Lower lobe of right lung (tissue), 2 donors: ENCODE results near the gene CMTR2. TPM values are rescaled to one million over a fixed set of nuclear protein-coding genes. Genes with fewer than 3 reads are reported as not detected.

ENCODE experiments used
- ATAC-seq, 2 donors: fragments of 200-7000 bp; cut with Tn5 transposase; one replicate each; pipeline ENCODE4 v1.9.1; 2020 to 2022; ENCODE audit warnings: mild to moderate bottlenecking in 2 of 2, moderate library complexity in 2 of 2
- DNase-seq: peaks from one replicate; pipeline ENCODE4 v3.0.0-alpha.2; 2020
- H3K27ac ChIP-seq: fragments of 200-600 bp; one replicate; pipeline ENCODE4 v1.8.0; 2022
- H3K27me3 ChIP-seq: fragments of 200-600 bp; one replicate; pipeline ENCODE4 v1.8.0; 2022; ENCODE audit warnings: low read depth
- H3K36me3 ChIP-seq: fragments of 200-600 bp; one replicate; pipeline ENCODE4 v1.8.0; 2022; ENCODE audit warnings: mild to moderate bottlenecking
- H3K4me1 ChIP-seq: fragments of 200-600 bp; one replicate; pipeline ENCODE4 v1.8.0; 2022
- H3K4me3 ChIP-seq: fragments of 200-600 bp; one replicate; pipeline ENCODE4 v1.8.0; 2022; ENCODE audit warnings: mild to moderate bottlenecking
- H3K9me3 ChIP-seq: fragments of 200-600 bp; one replicate; pipeline ENCODE4 v1.8.0; 2022
- CTCF ChIP-seq: fragments of 200-600 bp; IDR thresholded peaks from one replicate; pipeline ENCODE4 v1.8.0; 2022; ENCODE audit warnings: antibody characterized with exemption, mild to moderate bottlenecking
- intact Hi-C: fragments of 100-400 bp; cut with DNase I; formaldehyde crosslinking; loops from one replicate; pipeline ENCODE4 v1.11.0; 2022
- total RNA-seq: library from RNA; stranded (reverse); fragmentation: NEBNext Ultra II Directional; extraction: Animal tissue kit (Norgen Biotek cat#: 25700); gene quantifications from one replicate; pipeline ENCODE4 v1.2.1, GENCODE V29; 2021
- donor health status: DM: no; HTN: yes; CAD: no; lungs with severe emphysema.

CMTR2 gene
- total RNA-seq, 1 donor from 2014 or later: 23.4 TPM

GRCh38 chr16:71260995-71261394 is 28.2 kb downstream of the CMTR2 start:
- no peak for ATAC-seq
- Histone ChIP-seq H3K27ac (no peak overlapping the region), H3K27me3 (no peaks in the 10 kb centered on the region), H3K36me3 (no peaks in the 10 kb centered on the region), H3K4me3 (no peak overlapping the region), H3K4me1 (no peaks in the 10 kb centered on the region), H3K9me3 (no peaks in the 10 kb centered on the region)
- no peak for DNase-seq
- intact Hi-C loops: no loop called here
- no peak for TF ChIP-seq CTCF

GRCh38 chr16:71259086-71259485 is 30.1 kb downstream of the CMTR2 start:
- intact Hi-C loops: no loop called here
- H3K36me3 ChIP-seq: no peaks in the 10 kb centered on the region
- no peaks in the 10 kb centered on the region for H3K9me3 ChIP-seq
- no peak for ATAC-seq
- H3K27me3 ChIP-seq: no peaks in the 10 kb centered on the region
- DNase-seq: no peak
- no peak overlapping the region for H3K27ac ChIP-seq
- no peak overlapping the region for H3K4me3 ChIP-seq
- no peak for TF ChIP-seq CTCF
- peaks cover 8% of the 10 kb centered on the region for H3K4me1 ChIP-seq

GRCh38 chr16:71258372-71258771 is 30.8 kb downstream of the CMTR2 start:
- no peak for ATAC-seq
- DNase-seq: no peak
- no peak for TF ChIP-seq CTCF
- Histone ChIP-seq H3K36me3 (no peaks in the 10 kb centered on the region), H3K9me3 (no peaks in the 10 kb centered on the region), H3K4me1 (peaks cover 8% of the 10 kb centered on the region), H3K4me3 (no peak overlapping the region), H3K27ac (no peak overlapping the region), H3K27me3 (no peaks in the 10 kb centered on the region)
- intact Hi-C loops: no loop called here

GRCh38 chr16:71257768-71258167 is 31.4 kb downstream of the CMTR2 start:
- Histone ChIP-seq H3K4me3 (no peak overlapping the region), H3K27me3 (no peaks in the 10 kb centered on the region), H3K4me1 (peaks cover 8% of the 10 kb centered on the region), H3K36me3 (no peaks in the 10 kb centered on the region), H3K9me3 (no peaks in the 10 kb centered on the region), H3K27ac (no peak overlapping the region)
- ATAC-seq (no peak), DNase-seq (no peak)
- intact Hi-C loops: no loop called here
- TF ChIP-seq CTCF: no peak

GRCh38 chr16:71255721-71256120 is 33.5 kb downstream of the CMTR2 start:
- DNase-seq: no peak
- no peak for ATAC-seq
- no peak for TF ChIP-seq CTCF
- Histone ChIP-seq H3K9me3 (no peaks in the 10 kb centered on the region), H3K27me3 (no peaks in the 10 kb centered on the region), H3K36me3 (no peaks in the 10 kb centered on the region), H3K4me3 (no peak overlapping the region), H3K27ac (no peak overlapping the region), H3K4me1 (peaks cover 8% of the 10 kb centered on the region)
- intact Hi-C loops: no loop called here
